ENCODE measurements around the gene CACNA2D2. TPM values are rescaled to one million over a fixed set of nuclear protein-coding genes. Genes with fewer than 3 reads are reported as not detected.
A peak's percentile ranks its signal among the peaks of the same experiment; 100 is the strongest.

Gene CACNA2D2
- total RNA-seq, 1 experiment from 2014 or later = not detected

- Histone ChIP-seq H3K4me1 (replicated peaks; ENCODE audit: insufficient read depth) (no peaks in the 10 kb centered on the region), H3F3A (ENCODE audit: insufficient read depth, low read depth) (no peaks in the 10 kb centered on the region), H3K79me2 (ENCODE audit: low read depth) (no peaks in the 10 kb centered on the region), H3K4me2 (no peak overlapping the region), H3K4me3 (no peak overlapping the region), H3K9me2 (ENCODE audit: insufficient read depth) (no peaks in the 10 kb centered on the region), H3K36me3 (ENCODE audit: low read depth) (no peaks in the 10 kb centered on the region), H3K9me3 (ENCODE audit: insufficient read depth, low read depth) (no peaks in the 10 kb centered on the region), H2AFZ (no peak overlapping the region), H4K20me1 (ENCODE audit: insufficient read depth) (no peaks in the 10 kb centered on the region), H3K27me3 (ENCODE audit: insufficient read depth, low read depth) (peaks cover 57% of the 10 kb centered on the region), H3K27ac (no peak overlapping the region)
- DNase-seq = no peak
- TF ChIP-seq, protein P1, sequence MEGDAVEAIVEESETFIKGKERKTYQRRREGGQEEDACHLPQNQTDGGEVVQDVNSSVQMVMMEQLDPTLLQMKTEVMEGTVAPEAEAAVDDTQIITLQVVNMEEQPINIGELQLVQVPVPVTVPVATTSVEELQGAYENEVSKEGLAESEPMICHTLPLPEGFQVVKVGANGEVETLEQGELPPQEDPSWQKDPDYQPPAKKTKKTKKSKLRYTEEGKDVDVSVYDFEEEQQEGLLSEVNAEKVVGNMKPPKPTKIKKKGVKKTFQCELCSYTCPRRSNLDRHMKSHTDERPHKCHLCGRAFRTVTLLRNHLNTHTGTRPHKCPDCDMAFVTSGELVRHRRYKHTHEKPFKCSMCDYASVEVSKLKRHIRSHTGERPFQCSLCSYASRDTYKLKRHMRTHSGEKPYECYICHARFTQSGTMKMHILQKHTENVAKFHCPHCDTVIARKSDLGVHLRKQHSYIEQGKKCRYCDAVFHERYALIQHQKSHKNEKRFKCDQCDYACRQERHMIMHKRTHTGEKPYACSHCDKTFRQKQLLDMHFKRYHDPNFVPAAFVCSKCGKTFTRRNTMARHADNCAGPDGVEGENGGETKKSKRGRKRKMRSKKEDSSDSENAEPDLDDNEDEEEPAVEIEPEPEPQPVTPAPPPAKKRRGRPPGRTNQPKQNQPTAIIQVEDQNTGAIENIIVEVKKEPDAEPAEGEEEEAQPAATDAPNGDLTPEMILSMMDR (conservative IDR thresholded peaks at IDR 0.05) = no peak
- no peak for TF ChIP-seq EZH2 (IDR thresholded peaks at IDR 0.05; ENCODE audit: low read depth)
- ChIA-PET CTCF (no interaction called here), POLR2A (ENCODE audit: unreplicated experiment) (no interaction called here)
- BruUV-seq (replicated peaks) = no TSS peak
- intact Hi-C loops (cut with micrococcal nuclease; ENCODE audit: unreplicated experiment) = no loop called here
These were observed 27.8 kb upstream of the CACNA2D2 start for GRCh38 chr3:50531201-50531600.

- H2AFZ ChIP-seq = no peak overlapping the region
- ChIA-PET POLR2A (ENCODE audit: unreplicated experiment) (no interaction called here), CTCF (no interaction called here)
- H3K4me1 ChIP-seq (replicated peaks; ENCODE audit: insufficient read depth) = no peaks in the 10 kb centered on the region
- H3K9me3 ChIP-seq (ENCODE audit: insufficient read depth, low read depth) = no peaks in the 10 kb centered on the region
- H3K27me3 ChIP-seq (ENCODE audit: insufficient read depth, low read depth) = peaks cover 51% of the 10 kb centered on the region
- H4K20me1 ChIP-seq (ENCODE audit: insufficient read depth) = no peaks in the 10 kb centered on the region; the same call in 1 of the 2 replicates
- no peak overlapping the region for H3K4me3 ChIP-seq
- no TSS peak for BruUV-seq (replicated peaks)
- no peaks in the 10 kb centered on the region for H3K79me2 ChIP-seq (ENCODE audit: low read depth)
- H3K27ac ChIP-seq = no peak overlapping the region
- no peak for DNase-seq
- no peak overlapping the region for H3K4me2 ChIP-seq
- intact Hi-C loops (cut with micrococcal nuclease; ENCODE audit: unreplicated experiment) = loop anchor here (1.0 kb wide), 1 partner anchor 27 kb away; the partner anchor contains the start of gene CACNA2D2
- H3F3A ChIP-seq (ENCODE audit: insufficient read depth, low read depth) = no peaks in the 10 kb centered on the region
- H3K9me2 ChIP-seq (ENCODE audit: insufficient read depth) = no peaks in the 10 kb centered on the region
- TF ChIP-seq EZH2 (IDR thresholded peaks at IDR 0.05; ENCODE audit: low read depth) = no peak
- H3K36me3 ChIP-seq (ENCODE audit: low read depth) = no peaks in the 10 kb centered on the region
These were observed 26.9 kb upstream of the CACNA2D2 start for GRCh38 chr3:50530001-50530970.

DNA sequence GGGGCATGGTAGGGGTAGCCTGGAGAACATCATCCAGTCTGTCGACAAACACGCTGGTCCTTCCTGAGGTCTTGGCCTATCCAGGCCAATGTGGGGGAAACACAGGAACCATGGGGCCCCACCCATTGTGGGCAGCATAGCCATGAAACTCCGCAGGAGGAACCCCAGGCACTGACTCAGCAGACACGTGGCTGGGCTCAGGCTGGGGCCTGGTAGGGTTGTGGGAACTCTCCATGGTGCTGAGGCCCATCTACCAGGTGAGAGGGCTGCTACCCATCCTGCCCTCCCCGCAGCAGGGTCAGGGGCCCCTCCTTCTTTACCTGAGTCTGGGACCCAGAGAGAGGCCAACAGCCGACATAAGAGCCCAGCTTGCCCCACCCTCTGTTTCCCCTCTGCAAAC is 22.6 kb upstream of the CACNA2D2 start:
- H2AFZ ChIP-seq = no peak overlapping the region
- TF ChIP-seq, protein P1 (conservative IDR thresholded peaks at IDR 0.05) = no peak
- no peak for TF ChIP-seq EZH2 (IDR thresholded peaks at IDR 0.05; ENCODE audit: low read depth)
- intact Hi-C loops (cut with micrococcal nuclease; ENCODE audit: unreplicated experiment) = no loop called here
- H3K27ac ChIP-seq = no peak overlapping the region
- no peaks in the 10 kb centered on the region for H3F3A ChIP-seq (ENCODE audit: insufficient read depth, low read depth)
- H4K20me1 ChIP-seq (ENCODE audit: insufficient read depth) = no peaks in the 10 kb centered on the region; the same call in 1 of the 2 replicates
- no peaks in the 10 kb centered on the region for H3K9me3 ChIP-seq (ENCODE audit: insufficient read depth, low read depth)
- BruUV-seq (replicated peaks) = no TSS peak
- H3K4me3 ChIP-seq = no peak overlapping the region
- no peak overlapping the region for H3K4me2 ChIP-seq
- DNase-seq = peak in 1 of 2 experiments; percentile 46
- H3K9me2 ChIP-seq (ENCODE audit: insufficient read depth) = no peaks in the 10 kb centered on the region
- ChIA-PET POLR2A (ENCODE audit: unreplicated experiment) (no interaction called here), CTCF (no interaction called here)
- no peaks in the 10 kb centered on the region for H3K4me1 ChIP-seq (replicated peaks; ENCODE audit: insufficient read depth)
- H3K27me3 ChIP-seq (ENCODE audit: insufficient read depth, low read depth) = peaks cover 41% of the 10 kb centered on the region
- no peaks in the 10 kb centered on the region for H3K36me3 ChIP-seq (ENCODE audit: low read depth)
- H3K79me2 ChIP-seq (ENCODE audit: low read depth) = no peaks in the 10 kb centered on the region

Data from PC-9 (cell line).